ENCODE data around the gene TCEAL4. TPM values are rescaled to one million over a fixed set of nuclear protein-coding genes. Genes with fewer than 3 reads are reported as not detected.

The TCEAL4 gene
- total RNA-seq: 10 to 100 TPM; 12.9 to 13.0 TPM

DNA sequence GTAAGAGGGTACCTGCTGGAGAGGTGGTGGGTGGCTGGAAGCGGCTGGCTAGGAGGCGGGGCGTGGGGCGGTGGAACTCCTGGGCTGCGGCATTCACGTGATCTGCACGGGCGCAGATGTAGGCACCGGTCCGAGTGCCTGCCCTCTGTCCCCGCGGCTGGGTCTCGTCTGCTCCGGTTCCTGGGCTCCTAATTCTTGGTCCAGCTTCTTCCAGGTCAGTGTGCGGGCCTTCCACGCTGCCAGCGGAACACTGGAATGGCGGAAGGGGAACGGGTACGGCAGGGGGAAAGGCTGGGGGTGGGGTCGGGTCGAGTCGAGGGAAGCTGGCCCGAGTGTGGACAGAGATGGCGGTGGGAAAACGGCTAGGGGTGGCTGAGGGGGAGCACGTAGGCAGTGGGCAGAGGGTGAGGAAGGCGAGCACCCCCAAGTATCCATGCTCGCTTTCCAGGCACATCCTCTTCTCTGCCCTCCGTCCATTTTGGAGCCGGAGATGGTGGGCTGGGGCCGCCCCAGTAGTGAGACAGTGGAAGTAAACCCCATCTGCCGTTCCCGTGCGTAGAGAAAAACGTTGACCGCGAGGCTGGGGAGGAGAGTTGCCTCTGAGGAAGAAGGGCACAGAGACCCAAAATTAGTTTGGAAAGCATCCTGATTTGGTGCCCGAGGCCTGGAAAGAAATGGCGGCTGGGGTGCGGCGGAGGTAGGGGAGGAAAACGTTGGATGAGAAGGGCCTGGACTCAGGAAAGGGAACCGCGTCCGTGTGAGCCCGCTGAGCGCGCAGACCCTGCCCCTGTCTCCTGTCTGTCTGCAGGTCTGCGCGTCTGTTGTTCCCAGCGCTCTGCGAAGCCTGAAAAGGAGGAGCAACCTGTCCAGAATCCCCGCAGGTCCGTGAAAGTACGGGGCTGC is at the start of gene TCEAL4:
TSS of gene TCEAL4 (plus strand) at position 105 of the 903 bp plus-strand sequence. CDS start 1,161 bp downstream, outside the sequence.
- ChIA-PET CTCF (no interaction called here), POLR2A (no interaction called here)

DNA sequence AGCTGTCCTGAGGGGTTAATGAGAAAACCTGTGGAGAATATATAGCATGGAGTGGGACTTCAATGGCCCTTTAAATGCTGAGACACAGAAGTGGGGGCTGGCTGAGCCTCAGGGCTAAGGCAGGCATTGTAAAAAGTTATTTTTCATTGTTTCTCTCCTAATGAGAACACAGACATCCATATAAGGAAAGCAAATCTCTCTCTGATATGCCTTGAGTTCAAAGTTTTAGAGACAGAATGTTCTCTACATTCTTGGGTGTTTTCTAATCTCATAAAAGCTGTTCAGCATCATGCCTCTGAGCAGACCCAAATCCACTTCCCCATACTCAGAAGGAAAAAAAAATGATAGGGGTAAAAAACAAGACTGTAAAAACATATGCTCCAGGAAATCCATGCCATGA is 49.2 kb upstream of the TCEAL4 start:
- CTCF ChIA-PET: no interaction called here

DNA sequence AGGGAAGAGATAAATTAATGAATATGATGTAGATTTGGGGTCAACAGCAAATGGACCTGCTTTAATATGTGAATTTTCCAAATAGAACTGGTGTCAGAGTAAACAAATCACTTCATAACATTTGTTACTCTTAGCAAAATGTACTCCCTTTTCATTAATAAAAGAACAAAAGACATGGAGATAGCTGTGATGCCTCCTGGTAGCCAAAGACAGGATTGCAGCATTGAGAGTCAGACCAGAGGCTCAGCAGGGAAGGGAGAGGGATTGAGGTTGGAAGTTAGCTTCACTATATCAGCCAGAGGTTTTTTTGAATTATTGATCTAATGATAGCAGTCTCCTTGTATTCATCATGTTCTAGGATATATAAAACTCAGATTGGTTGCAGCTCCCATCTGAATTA is 48.6 kb upstream of the TCEAL4 start:
- CTCF ChIA-PET: no interaction called here

More for the DNA sequence above, 49.2 kb upstream of the TCEAL4 start:
- POLR2A ChIA-PET: no interaction called here

DNA sequence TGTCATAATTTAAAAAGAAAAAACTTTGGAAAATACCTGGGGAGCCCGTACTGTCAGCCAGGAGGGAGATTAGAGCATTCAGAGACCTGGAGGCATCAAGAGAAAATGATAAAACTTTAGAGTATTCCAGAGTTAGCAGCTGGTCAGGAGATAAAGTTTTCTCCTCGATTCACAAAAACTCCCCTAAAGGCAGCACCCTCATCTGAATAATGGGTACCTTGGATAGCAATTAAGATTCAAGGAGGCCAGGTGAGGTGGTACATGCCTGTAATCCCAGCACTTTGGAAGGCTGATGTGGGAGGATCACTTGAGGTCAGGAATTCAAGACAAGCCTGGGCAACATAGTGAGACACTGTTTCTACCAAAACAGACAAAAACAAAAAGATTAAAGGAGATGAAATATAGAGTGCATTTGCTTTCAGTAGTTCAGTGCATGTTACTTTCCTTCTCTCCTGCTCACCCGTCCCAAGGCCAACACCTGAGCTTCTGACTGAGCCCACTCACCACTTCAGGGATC is 47.4 kb upstream of the TCEAL4 start:
- ChIA-PET CTCF (no interaction called here), POLR2A (no interaction called here)

More for the DNA sequence above, 48.6 kb upstream of the TCEAL4 start:
- POLR2A ChIA-PET: no interaction called here

DNA sequence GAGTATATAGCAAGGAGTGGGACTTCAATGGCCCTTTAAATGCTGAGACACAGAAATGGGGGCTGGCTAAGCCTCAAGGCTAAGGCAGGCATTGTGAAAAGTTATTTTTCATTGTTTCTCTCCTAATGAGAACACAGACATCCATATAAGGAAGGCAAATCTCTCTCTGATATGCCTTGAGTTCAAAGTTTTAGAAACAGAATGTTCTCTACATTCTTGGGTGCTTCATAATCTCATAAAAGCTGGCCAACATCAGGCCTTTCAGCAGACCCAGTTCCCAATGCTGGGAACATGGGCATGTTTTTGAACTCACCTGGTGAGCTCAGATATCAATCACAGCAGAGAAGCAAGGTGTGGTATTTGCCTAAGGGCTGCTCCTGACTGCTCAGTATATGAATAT is 46.6 kb upstream of the TCEAL4 start:
- CTCF ChIA-PET: no interaction called here
- POLR2A ChIA-PET: no interaction called here

- POLR2A ChIA-PET: no interaction called here
- CTCF ChIA-PET: no interaction called here
These were observed 45.6 kb upstream of the TCEAL4 start for GRCh38 chrX:103539695-103540094.

GRCh38 chrX:103540145-103540544 is 45.2 kb upstream of the TCEAL4 start:
- POLR2A ChIA-PET: no interaction called here
- CTCF ChIA-PET: no interaction called here

GRCh38 chrX:103549916-103550315 is 35.4 kb upstream of the TCEAL4 start:
- ChIA-PET POLR2A (no interaction called here), CTCF (no interaction called here)

- ChIA-PET CTCF (no interaction called here), POLR2A (no interaction called here)
These were observed 34.8 kb upstream of the TCEAL4 start for GRCh38 chrX:103550415-103551051.

- CTCF ChIA-PET: no interaction called here
These were observed 33.1 kb upstream of the TCEAL4 start for GRCh38 chrX:103552236-103552635.

GRCh38 chrX:103554687-103555424 is 30.5 kb upstream of the TCEAL4 start:
- POLR2A ChIA-PET: interaction anchor here (1.0 kb wide), 1 partner anchor 74 kb away, joined by 9 read pairs; the partner anchor contains the start of gene TCEAL1
- CTCF ChIA-PET: no interaction called here

More at GRCh38 chrX:103552236-103552635, 33.1 kb upstream of the TCEAL4 start:
- POLR2A ChIA-PET: no interaction called here

GRCh38 chrX:103556963-103557612 is 28.2 kb upstream of the TCEAL4 start:
- POLR2A ChIA-PET: no interaction called here
- CTCF ChIA-PET: no interaction called here

- POLR2A ChIA-PET: no interaction called here
These were observed 25.1 kb upstream of the TCEAL4 start for GRCh38 chrX:103560256-103560655.

GRCh38 chrX:103562801-103563200 is 22.5 kb upstream of the TCEAL4 start:
- POLR2A ChIA-PET: no interaction called here
- CTCF ChIA-PET: no interaction called here

More at GRCh38 chrX:103560256-103560655, 25.1 kb upstream of the TCEAL4 start:
- CTCF ChIA-PET: no interaction called here

GRCh38 chrX:103565197-103565596 is 20.1 kb upstream of the TCEAL4 start:
- CTCF ChIA-PET: no interaction called here
- POLR2A ChIA-PET: no interaction called here

DNA sequence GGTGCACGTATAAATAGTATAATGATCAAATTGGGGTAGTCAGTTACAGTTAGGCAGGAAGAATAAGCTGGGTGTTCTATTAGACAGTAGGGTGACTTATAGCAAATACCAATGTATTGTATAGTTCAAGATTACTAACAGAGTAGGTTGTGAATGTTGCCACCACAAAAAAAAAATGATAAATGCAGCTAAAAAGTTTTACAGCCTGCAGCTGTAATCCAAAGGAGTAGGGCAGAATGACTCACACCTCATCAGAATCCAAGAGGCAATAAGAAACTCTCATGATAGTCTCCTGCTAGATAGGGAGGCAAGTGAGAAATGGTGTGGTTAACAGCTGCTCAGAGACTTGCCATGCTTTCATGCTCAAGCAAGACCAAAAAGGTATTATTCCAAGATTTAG is 19.6 kb upstream of the TCEAL4 start:
- ChIA-PET CTCF (no interaction called here), POLR2A (no interaction called here)

GRCh38 chrX:103571121-103571520 is 14.2 kb upstream of the TCEAL4 start:
- ChIA-PET CTCF (no interaction called here), POLR2A (no interaction called here)

DNA sequence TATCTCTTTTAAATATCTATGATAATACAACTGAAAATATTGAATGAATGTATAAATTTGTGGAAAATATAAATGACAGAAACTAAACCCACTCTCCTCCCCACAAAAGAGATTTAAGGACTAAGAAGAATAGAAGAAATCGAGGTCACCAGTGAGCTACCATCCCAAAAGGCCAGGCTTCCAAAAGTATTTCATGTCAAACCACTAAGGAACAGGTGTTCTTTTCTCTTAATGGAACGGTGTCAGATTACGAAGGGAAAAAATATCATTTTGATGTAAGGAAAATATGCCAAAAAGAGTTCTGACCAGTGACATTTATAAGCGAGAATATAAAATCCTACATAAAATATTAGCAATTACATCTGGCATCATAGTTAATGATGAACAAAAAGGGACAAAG is 13.6 kb upstream of the TCEAL4 start:
- POLR2A ChIA-PET: no interaction called here
- CTCF ChIA-PET: no interaction called here

- ChIA-PET CTCF (no interaction called here), POLR2A (no interaction called here)
These were observed 12.1 kb upstream of the TCEAL4 start for GRCh38 chrX:103573202-103573601.

DNA sequence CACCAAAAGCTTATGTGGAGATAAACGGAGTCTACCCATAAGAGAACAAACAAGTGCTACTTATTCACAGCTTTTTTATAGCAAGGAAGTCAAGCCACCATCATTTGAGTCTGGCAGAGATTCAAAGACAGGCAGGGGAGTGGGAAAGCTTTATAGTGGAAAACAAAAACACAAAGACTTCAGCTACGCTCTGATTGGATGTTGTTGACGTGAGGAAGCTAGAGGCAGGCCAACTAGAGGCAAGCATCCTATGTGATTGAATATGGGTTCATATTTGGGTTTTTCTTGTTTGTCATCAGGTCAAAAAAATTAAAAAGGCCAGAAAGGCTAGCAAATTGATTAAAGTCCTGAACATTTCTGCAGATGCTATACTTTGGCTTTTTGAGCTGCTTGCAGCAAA is 719 bp upstream of the TCEAL4 start:
- ChIA-PET CTCF (no interaction called here), POLR2A (no interaction called here)
